Occipital lobe (tissue), 2 donors: ENCODE measurements around the gene GKN2. TPM values are rescaled to one million over a fixed set of nuclear protein-coding genes. Genes with fewer than 3 reads are reported as not detected.

ENCODE experiments used
- DNase-seq: peaks from one replicate; lab custom pipeline; 2025; lab: John Stamatoyannopoulos, UW
- total RNA-seq: library from RNA; depleted of rRNA; stranded (reverse); fragments of >200 nt; gene quantifications from one replicate; pipeline ENCODE4 v1.2.3, GENCODE V29; 2014

The GKN2 gene
- total RNA-seq = not detected

DNA sequence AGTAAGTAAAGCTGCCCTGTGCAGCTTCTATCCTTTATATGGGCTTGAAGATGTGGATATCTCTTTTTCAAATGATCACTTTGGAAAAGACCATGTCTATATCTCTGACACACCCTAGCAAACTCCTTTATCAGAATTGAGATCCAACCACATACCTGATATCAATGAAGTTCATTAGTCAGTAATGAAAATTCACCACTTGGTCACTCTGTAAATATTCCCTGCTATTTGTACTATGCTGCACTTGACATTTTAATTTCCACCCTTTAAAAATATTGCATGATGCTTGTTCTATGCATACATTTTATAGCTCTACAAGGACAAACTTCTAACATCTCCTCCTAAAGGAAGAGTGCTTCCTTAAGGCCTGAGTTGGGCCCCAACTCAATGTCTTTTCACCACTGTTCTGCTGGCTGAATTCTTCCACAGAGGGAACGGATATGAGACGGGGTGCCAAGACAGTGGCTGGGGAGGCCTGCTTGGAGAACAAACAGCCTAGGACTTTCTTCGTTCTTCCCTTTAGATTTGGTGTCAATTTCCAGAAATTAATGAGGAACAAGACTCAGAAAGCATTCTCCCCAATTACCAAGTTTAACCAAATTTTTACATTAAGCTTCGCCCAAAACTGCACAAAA lies at the start of gene GKN2:
GKN2 (minus strand) TSS at position 7 of the 635 bp plus-strand sequence. CDS start 32 bp downstream, outside the sequence.
- no peak for DNase-seq

GRCh38 chr2:69001879-69002278 lies 49.2 kb upstream of the GKN2 start:
- DNase-seq = no peak

- DNase-seq = no peak
These were observed 44.7 kb upstream of the GKN2 start for GRCh38 chr2:68997401-68997800.

DNA sequence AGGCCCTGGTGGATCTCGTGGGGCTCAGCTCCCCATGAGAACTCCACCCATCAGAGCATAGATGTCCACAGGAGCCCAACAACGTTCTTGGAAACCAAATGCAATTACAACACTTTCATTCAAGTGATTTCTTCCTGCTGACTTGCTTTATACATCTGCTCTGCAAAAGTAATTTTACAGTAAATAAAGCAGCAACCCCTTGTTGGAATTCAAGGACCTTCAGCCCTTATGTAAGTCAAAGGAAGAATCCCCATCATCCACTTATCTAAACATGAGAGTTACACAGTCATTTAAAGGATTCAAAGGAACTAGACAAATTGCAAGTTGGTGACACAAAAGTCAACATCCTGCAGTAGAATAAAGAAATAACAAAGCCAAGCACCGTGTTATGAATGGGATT lies 43.2 kb upstream of the GKN2 start:
- DNase-seq = no peak

GRCh38 chr2:68994864-68995263 lies 42.2 kb upstream of the GKN2 start:
- DNase-seq = no peak

GRCh38 chr2:68993660-68994059 lies 41.0 kb upstream of the GKN2 start:
- DNase-seq = no peak

DNA sequence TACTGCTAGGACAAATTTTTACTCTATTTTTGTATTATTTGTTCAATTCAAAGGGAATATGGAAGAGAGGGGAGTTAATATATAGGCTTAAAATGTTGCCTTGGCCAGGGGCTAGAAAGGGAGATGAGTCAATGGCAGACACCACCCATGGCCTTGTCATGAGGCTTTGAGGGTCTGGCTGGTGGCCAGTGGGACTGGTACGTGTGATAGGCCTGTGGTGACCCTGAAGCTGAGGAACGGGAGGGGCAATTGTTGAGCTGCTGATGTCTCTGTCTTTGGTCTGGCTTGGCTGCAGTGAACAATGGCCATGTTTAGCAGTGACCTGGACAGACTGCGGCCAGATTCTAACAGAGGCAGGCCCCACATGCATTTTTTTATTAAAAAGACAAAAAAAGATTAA lies 40.2 kb upstream of the GKN2 start:
- no peak for DNase-seq

DNA sequence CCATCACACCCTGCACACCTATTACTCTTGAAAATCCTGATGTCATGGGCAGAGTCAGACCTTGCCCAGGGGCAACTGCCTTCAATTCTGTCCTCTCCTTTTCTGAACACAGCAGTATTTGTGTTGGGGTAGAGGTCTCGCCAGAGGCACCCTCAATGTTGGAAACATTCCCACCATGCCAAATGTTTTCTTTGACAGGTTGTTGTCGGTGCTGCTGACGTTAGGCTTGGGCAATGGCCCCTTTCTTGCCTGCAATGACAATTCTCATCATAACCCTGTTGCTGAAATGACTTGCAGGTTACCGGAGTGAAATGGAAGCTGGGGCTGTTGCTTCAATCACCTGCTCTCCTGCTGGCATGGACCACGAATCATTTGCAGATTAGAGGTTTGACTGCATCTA lies 39.6 kb upstream of the GKN2 start:
- DNase-seq = no peak

DNA sequence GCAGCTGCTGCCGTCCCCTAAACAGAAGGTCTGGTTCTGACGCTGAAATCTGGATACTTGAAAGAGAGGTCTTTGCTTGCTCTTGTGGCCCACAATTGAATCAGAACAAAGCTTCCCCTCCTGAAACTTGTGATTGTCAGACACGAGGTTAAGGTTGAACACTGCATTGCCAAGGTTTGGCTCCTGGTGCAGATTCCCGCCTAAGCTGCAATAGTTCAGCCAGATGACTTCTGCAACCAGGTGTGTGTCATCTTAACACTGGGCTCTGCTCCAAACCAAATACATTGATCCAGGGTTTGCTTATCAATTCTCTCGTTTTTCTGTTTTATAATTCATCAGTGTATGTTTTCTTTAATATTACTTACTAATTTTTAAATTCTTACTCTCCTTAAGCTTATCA lies 36.3 kb upstream of the GKN2 start:
- DNase-seq = no peak

DNA sequence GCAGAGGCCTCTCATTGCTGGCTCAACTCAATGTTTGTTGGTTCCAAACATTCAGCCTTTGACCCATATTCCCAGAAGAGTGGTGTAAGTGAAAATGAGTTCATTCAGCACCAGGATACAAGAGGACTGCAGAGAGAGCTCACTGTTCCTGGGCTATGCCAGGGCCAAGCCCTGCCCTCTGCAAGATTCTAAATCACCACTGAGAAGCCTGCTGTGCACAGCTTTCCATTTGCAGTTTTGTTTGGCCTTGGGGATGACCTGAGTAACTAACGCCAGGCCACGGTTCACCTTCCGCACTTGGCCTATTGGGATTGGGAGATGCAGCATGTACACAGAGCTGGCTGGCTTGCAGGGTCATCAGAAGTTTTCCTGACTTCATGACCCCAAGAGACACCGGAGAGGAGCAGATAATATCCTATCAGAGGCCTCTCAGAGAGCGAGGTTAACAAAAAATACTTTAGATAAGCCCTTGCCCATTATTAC lies 34.4 kb upstream of the GKN2 start:
- DNase-seq = no peak

DNA sequence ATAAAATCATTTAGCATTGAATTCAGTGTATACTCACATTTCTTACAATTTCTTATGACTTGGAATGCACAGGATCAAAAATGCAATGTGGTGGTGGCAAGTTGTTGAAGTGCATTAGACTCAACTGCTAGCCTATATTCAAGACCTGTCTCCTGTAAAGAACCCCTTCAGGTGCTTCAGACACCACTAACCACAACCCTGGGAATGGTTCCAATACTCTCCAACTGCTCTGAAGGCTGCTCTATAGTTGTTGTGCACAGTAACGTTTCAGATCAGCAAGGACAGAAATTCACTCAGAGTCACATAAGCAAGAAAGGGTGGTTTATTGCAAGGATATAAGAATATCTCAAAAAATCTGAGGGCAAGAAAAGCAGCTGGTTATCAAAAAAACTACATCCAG lies 28.3 kb upstream of the GKN2 start:
- DNase-seq = no peak

DNA sequence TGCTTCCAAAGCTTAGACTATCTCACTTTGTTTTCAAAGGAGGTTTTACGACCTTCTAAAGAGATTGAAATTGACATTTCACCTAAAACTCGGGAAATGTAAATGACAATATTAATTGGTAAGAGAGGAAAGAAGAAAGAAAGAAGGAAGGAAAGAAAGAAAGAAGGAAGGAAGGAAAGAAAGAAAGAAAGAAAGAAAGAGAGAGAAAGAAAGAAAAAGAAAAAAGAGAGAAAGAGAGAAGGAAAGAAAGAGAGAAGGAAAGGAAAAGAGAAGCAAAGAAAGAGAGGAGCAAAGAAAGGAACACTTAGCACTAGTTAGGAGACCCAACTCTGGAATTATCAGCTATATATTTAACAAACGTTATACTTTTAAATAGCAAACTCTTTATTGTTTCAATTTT lies 25.4 kb upstream of the GKN2 start:
- DNase-seq = no peak

GRCh38 chr2:68977453-68977852 lies 24.8 kb upstream of the GKN2 start:
- no peak for DNase-seq

DNA sequence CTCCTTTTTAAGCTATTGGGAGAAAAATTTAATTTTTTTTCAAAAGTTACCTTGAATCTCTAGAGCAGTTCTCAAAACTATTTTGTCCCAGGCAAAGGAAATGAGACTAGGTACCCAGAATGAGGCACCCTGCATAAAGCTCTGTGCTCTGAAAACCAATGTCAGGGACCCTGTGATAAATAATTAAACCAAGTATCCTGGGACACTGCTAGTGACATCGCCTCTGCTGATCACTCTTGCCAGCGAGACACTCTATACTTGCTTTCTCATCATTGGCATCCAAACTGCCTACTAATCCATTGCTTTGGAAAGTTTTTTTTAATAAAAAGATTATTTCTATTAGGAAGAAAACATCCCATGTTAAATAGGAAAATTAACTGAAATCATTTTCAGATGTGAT lies 23.2 kb upstream of the GKN2 start:
- DNase-seq = no peak

DNA sequence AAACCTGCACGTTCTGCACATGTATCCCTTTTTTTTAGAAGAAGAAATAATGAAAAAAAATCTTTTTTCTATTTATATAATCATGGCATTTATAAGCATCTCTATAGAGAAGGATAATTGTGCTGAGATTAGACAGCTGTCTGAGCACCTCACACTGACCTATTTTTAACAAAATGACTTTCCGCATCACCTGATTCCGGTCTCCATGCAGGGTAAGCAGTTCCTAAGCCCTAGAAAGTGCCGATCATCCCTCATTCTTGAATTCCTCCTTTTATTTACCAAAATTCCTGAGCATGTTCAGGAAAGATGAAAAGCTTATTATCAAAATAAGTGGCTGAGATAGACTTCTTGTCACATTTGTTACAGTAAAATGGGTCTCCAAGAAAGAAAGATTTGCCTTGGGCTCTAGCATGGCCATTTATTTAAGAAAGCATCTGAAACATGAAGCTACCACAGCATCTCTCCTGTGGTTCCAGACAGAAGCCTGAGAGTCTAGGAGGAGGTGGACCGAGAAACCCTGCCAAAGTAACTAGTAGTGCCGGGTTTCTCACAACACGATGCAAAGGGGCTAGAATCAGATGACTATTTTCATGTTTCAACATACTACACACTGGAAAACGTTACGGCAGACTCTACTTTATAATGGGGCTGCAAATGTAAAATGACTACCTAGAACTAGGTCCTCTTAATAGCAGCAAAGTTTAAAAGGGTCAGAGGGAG lies 22.4 kb upstream of the GKN2 start:
- no peak for DNase-seq

GRCh38 chr2:68974251-68974650 lies 21.6 kb upstream of the GKN2 start, which contains the start of gene GKN1:
Gene GKN1 (plus strand): TSS chr2:68974636. CDS start chr2:68974678, 42 bp downstream.
- DNase-seq = no peak

DNA sequence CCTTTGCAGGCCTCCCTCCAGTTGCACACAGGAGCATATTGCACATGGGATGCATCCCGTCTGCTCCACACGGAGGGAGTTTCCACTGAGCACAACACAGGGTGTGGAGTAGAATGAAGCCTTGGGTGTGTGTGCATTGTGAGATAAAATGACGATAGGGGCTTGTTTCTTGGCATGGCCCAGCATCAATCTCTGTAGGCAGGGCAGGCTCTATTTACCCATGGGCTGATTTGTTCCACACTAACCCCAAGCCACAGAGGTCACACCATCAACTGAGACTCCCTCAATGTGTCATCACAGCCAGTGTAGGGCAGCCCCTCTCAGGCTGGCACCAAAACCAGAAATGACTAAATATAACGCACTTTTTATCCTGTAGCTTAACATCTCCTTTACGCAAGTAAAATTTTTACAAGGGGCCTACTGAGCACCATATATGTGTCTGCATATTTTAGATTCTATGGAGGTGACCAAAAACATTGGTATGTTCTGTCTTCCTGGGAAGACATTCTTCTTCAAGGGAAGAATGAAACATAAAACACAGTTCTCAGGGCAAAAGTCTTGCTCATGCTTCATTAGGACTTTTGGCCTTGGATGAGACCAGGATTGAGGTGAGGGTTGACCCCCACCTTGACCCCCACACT lies 19.0 kb upstream of the GKN2 start:
- no peak for DNase-seq

- DNase-seq = no peak
These were observed 18.0 kb upstream of the GKN2 start for GRCh38 chr2:68970566-68971265.

- DNase-seq = no peak
These were observed 17.2 kb upstream of the GKN2 start for GRCh38 chr2:68969736-68970490.

- DNase-seq = no peak
These were observed 15.5 kb upstream of the GKN2 start for GRCh38 chr2:68968221-68968620.

DNA sequence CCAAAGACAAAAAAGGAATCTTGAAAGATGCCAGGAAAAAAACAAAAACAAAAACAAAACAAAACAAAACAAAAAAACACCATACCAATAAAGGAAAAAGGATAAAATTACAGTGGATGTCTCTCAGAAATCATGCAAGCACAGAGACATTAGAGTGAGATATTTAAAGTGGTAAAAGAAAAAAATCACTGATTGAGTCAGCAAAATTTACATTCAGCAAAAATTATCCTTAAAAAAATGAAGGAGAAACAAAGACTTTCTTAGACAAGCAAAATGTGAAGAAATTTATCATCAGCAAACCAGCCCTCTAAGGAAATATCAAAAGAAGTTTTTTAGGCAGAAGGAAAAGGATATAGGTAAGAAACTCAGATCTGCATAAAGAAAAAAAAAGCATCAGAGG lies 11.6 kb upstream of the GKN2 start:
- DNase-seq = no peak
